Eye (tissue), 1 donor: ENCODE data around the gene KNDC1.
"Not testable (repeated sequence)": the region's sequence is repeated elsewhere in the genome, so short reads cannot be mapped to it uniquely, and the experiment has no call there.

Source experiments
- DNase-seq: peaks from one replicate; pipeline ENCODE4 v3.0.0-alpha.2; 2015

KNDC1 gene

GRCh38 chr10:133164816-133165555, 5.0 kb downstream of the KNDC1 start:
- DNase-seq: no peak

GRCh38 chr10:133165556-133166503, 5.8 kb downstream of the KNDC1 start:
- DNase-seq: no peak

- DNase-seq: no peak
These were observed 6.4 kb downstream of the KNDC1 start for GRCh38 chr10:133166504-133166827.

- DNase-seq: no peak
These were observed 7.0 kb downstream of the KNDC1 start for GRCh38 chr10:133166828-133167692.

GRCh38 chr10:133167693-133168616, 7.9 kb downstream of the KNDC1 start:
- no peak for DNase-seq

- no peak for DNase-seq
These were observed 8.6 kb downstream of the KNDC1 start for GRCh38 chr10:133168617-133169031.

GRCh38 chr10:133169173-133169947, 9.3 kb downstream of the KNDC1 start:
- DNase-seq: no peak

GRCh38 chr10:133170092-133170491, 10.1 kb downstream of the KNDC1 start:
- no peak for DNase-seq

GRCh38 chr10:133173860-133174640, 14.0 kb downstream of the KNDC1 start:
- DNase-seq: no peak

- no peak for DNase-seq
These were observed 14.8 kb downstream of the KNDC1 start for GRCh38 chr10:133174689-133175263.

GRCh38 chr10:133175624-133176023, 15.6 kb downstream of the KNDC1 start:
- DNase-seq: not testable (repeated sequence)

GRCh38 chr10:133176546-133176945, 16.5 kb downstream of the KNDC1 start:
- no peak for DNase-seq

GRCh38 chr10:133177380-133178157, 17.6 kb downstream of the KNDC1 start:
- no peak for DNase-seq

- no peak for DNase-seq
These were observed 18.5 kb downstream of the KNDC1 start for GRCh38 chr10:133178357-133179127.

- no peak for DNase-seq
These were observed 19.1 kb downstream of the KNDC1 start for GRCh38 chr10:133179128-133179520.

GRCh38 chr10:133179651-133180050, 19.6 kb downstream of the KNDC1 start:
- no peak for DNase-seq

GRCh38 chr10:133180192-133180964, 20.4 kb downstream of the KNDC1 start:
- DNase-seq: no peak
